Gastroesophageal sphincter (tissue), 3 donors: Measurements from ENCODE around the gene ZBTB24.

ENCODE experiments used
- CTCF ChIP-seq, 4 experiments: fragments of 200-600 bp in 2 of 4; fragments of 450-650 bp in 2 of 4; sonication (generic) in 1 of 4; IDR thresholded peaks; one replicate each; pipeline ENCODE4 v1.5.1; 2017 to 2019; ENCODE audit warnings: antibody characterized with exemption in 4 of 4, mild to moderate bottlenecking in 2 of 4, moderate library complexity in 2 of 4
- POLR2A ChIP-seq, 2 donors: fragments of 450-650 bp; IDR thresholded peaks; one replicate each; pipeline ENCODE4 v1.6.1; 2017; ENCODE audit warnings: antibody characterized with exemption in 2 of 2, mild to moderate bottlenecking in 2 of 2, moderate library complexity in 1 of 2

DNA sequence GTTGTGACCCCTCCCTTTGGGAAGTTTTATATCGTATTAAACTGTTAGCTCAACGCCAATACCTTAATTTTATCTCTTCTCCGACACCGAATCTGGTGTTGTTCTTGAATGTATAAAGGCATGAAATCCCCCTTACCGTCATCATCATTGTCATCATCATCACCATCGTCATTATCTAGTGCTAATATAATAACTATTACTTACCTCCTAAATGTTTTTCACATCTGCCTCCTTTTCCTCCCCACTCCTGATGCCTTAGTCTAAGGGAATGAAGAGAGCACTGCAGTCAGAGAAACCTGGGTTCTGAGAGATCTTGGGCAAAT lies 677 bp upstream of the ZBTB24 start:
- TF ChIP-seq CTCF (IDR thresholded peaks at IDR 0.05) (no peak), POLR2A (IDR thresholded peaks at IDR 0.05) (no peak)
